Brain microvascular endothelial cell (primary cell): ENCODE results near the gene DYDC2.
A peak's percentile ranks its signal among the peaks of the same experiment; 100 is the strongest.
"Not testable (repeated sequence)": the region's sequence is repeated elsewhere in the genome, so short reads cannot be mapped to it uniquely, and the experiment has no call there.

Source experiments
- DNase-seq: peaks from one replicate; pipeline ENCODE4 v3.0.0-alpha.2; 2020
- H3K27ac ChIP-seq: fragments of 250-450 bp; sonication (Bioruptor Pico); 2 replicates; pipeline ENCODE4 v1.5.1; 2020; ENCODE audit warnings: mild to moderate bottlenecking, moderate library complexity
- H3K27me3 ChIP-seq: fragments of 250-450 bp; sonication (Bioruptor Pico); replicated peaks from 2 replicates; pipeline ENCODE4 v1.5.1; 2020; ENCODE audit warnings: mild to moderate bottlenecking
- H3K36me3 ChIP-seq: fragments of 250-450 bp; sonication (Bioruptor Pico); replicated peaks from 2 replicates; pipeline ENCODE4 v1.5.1; 2020; ENCODE audit warnings: mild to moderate bottlenecking
- H3K4me3 ChIP-seq: 2 replicates; pipeline ENCODE4 v1.5.1; 2011; ENCODE audit warnings: low read depth, mild to moderate bottlenecking, control low read depth, low read length, moderate library complexity
- in situ Hi-C: cut with HindIII; loops from 2 replicates; pipeline ENCODE4 v1.10.0; 2017; ENCODE audit warnings: low sequenced_read_pairs, low pct_ligation_motif_present
- TF ChIP-seq, protein P1 (sequence below): IDR thresholded peaks from 2 replicates; pipeline ENCODE4 v1.5.1; 2011; ENCODE audit warnings: low read depth, mild to moderate bottlenecking, moderate library complexity, low read length, control low read depth, inconsistent platforms; ENCODE audit errors: missing control alignments

The DYDC2 gene

DNA sequence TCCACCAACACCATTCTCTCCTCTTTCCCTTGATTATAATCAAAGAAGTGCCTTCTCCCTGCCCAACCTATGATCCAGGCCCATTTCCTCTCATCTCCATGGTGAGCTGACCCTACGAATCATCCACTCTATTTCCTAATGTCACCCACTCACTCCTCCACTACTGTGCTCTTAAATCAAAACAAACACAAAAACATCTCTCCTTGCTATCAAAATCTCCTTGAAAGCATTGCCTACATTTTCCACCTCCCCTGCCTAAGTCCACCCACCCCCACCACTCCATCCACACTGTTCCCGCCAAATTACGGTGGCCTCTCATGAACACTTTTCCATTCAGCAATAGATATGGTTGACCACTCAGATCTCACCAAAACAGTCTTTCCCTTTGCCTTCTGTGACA, 5.4 kb upstream of the DYDC2 start:
- Histone ChIP-seq H3K27me3 (peaks cover 6% of the 10 kb centered on the region), H3K27ac (no peak overlapping the region), H3K4me3 (no peak overlapping the region), H3K36me3 (no peaks in the 10 kb centered on the region)
- TF ChIP-seq, protein P1, sequence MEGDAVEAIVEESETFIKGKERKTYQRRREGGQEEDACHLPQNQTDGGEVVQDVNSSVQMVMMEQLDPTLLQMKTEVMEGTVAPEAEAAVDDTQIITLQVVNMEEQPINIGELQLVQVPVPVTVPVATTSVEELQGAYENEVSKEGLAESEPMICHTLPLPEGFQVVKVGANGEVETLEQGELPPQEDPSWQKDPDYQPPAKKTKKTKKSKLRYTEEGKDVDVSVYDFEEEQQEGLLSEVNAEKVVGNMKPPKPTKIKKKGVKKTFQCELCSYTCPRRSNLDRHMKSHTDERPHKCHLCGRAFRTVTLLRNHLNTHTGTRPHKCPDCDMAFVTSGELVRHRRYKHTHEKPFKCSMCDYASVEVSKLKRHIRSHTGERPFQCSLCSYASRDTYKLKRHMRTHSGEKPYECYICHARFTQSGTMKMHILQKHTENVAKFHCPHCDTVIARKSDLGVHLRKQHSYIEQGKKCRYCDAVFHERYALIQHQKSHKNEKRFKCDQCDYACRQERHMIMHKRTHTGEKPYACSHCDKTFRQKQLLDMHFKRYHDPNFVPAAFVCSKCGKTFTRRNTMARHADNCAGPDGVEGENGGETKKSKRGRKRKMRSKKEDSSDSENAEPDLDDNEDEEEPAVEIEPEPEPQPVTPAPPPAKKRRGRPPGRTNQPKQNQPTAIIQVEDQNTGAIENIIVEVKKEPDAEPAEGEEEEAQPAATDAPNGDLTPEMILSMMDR, result no peak
- DNase-seq, result no peak
- in situ Hi-C loops, result no loop called here

DNA sequence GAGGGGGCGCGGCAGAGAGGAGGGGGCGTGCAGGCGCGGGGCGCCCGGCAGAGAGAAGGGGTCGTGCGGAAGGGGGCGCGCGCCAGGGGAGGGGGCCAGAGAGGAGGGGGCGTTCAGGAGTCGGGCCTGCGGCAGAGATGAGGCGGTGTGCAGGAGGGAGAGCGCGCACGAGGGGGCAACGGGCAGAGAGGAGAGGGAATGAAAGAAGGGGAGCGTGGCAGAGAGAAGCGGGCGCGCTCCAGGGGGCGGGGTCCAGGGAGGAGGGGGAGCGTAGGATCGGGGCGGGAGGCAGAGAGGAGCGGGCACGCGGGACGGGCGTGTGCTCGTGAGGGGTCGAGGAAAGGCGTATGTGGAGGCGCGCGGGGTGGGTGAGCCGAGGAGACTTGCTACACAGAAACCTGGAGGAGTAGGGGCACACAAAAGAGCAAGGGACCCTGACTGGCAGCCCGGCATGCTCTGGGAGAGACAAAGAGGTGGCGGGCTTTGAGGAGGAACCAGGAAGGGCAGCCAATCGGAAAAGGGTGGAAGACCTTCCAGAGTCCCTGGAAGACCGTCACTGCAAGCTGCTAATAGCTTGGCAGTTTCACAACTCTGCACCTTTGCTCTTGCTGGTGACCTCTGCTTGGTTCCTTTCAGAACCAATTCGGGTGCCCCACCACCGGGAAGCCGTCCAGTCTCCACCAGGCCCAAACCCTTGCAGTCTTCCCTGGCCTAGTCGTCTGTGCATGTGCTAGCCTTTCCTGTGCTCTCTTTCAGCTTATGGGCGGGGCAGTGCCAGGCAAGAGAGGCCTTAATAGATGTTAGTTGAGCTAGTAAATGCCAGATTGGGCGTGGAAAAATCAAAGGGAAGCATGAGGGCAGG, 639 bp downstream of the DYDC2 start:
- Histone ChIP-seq H3K27ac (no peak overlapping the region), H3K27me3 (peaks cover 11% of the 10 kb centered on the region), H3K36me3 (no peaks in the 10 kb centered on the region), H3K4me3 (peak overlapping the region; percentile 43)
- no peak for DNase-seq
- TF ChIP-seq, protein P1, result no peak
- in situ Hi-C loops, result no loop called here

DNA sequence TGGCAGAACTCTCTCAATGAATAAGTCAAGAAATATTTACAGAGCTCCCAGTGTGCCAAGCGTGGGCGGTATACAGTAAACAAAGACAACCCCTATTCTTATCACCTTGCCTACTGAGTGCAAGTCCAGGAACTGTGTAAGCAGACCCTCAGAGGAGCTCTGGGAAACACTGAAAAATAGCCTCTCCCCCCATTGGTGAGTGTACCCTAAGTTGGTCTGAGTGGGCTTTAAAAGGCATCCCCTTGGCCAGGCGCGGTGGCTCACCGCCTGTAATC, 1.2 kb downstream of the DYDC2 start:
- DNase-seq, result no peak
- H3K27me3 ChIP-seq, result peaks cover 11% of the 10 kb centered on the region
- no peak overlapping the region for H3K27ac ChIP-seq
- H3K4me3 ChIP-seq, result no peak overlapping the region
- in situ Hi-C loops, result no loop called here
- TF ChIP-seq, protein P1, result no peak
- H3K36me3 ChIP-seq, result no peaks in the 10 kb centered on the region

DNA sequence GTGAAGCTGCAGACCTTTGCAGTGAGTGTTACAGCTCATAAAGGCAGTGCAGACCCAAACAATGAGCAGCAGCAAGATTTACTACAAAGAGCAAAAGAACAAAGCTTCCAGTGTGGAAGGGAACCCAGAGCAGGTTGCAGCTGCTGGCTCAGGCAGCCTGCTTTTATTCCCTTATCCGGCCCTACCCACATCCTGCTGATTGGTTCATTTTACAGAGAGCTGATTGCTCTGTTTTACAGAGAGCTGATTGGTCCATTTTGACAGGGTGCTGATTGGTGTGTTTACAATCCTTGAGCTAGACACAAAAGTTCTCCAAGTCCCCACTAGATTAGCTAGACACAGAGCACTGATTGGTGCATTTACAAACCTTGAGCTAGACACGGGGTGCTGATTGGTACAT, 2.3 kb downstream of the DYDC2 start:
- peaks cover 11% of the 10 kb centered on the region for H3K27me3 ChIP-seq
- in situ Hi-C loops, H3K27ac ChIP-seq, H3K36me3 ChIP-seq, DNase-seq, H3K4me3 ChIP-seq: not testable (repeated sequence)

DNA sequence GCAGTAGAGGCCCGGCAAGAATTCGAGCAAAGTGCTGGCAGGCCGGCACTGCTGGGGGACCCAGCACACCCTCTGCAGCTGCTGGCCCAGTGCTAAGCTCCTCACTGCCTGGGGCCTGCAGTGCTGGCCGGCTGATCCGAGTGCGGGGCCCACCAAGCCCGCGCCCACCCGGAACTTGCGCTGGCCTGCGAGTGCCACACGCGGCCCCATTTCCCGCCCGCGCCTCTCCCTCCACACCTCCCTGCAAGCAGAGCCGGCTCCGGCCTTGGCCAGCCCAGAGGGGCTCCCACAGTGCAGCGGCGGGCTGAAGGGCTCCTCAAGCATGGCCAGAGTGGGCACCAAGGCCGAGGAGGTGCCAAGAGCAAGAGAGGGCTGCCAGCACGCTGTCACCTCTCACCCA, 3.1 kb downstream of the DYDC2 start:
- H3K27me3 ChIP-seq, result peaks cover 11% of the 10 kb centered on the region
- H3K27ac ChIP-seq, result no peak overlapping the region
- no peak for DNase-seq
- in situ Hi-C loops, result no loop called here
- no peak overlapping the region for H3K4me3 ChIP-seq
- TF ChIP-seq, protein P1, result no peak
- H3K36me3 ChIP-seq, result no peaks in the 10 kb centered on the region

DNA sequence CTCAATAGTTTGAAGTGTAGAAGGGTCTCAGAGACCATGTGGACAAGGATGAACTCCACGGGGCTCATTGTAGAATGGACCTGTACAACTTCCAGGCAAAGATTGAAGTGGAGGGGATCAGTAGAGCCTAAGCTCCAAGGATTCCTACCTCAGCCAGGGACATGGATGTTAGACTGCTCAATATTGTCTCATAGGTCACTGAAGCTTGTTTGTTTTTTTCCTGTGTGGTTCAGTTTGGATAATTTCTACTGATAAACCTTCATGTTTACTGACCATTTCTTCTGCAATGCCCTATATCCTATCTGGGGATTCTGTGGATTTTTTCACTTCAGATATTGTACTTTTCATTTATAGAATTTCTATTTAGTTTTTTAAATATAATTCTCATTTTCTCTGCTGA, 8.9 kb downstream of the DYDC2 start:
- Histone ChIP-seq H3K36me3 (no peaks in the 10 kb centered on the region), H3K27me3 (no peaks in the 10 kb centered on the region), H3K27ac (no peak overlapping the region), H3K4me3 (no peak overlapping the region)
- DNase-seq, result no peak
- in situ Hi-C loops, result no loop called here
- TF ChIP-seq, protein P1, result no peak
